GM19324 (cell line): ENCODE data around the gene NOSIP.
"Not testable (repeated sequence)": the region's sequence is repeated elsewhere in the genome, so short reads cannot be mapped to it uniquely, and the experiment has no call there.

ENCODE experiments used
- ATAC-seq: cut with Tn5 transposase; IDR thresholded peaks from one replicate; pipeline ENCODE4 v1.9.1; 2021; ENCODE audit warnings: mild to moderate bottlenecking, moderate library complexity; ENCODE audit not compliant: unreplicated experiment, low FRiP score

Gene NOSIP

GRCh38 chr19:49580264-49581006, at the start of gene NOSIP:
Gene NOSIP (minus strand): TSS chr19:49580556. CDS start chr19:49560691, 19,865 bp downstream.
- peak; percentile 89 for ATAC-seq

GRCh38 chr19:49629659-49630058, 49.3 kb upstream of the NOSIP start:
- ATAC-seq, result no peak

- ATAC-seq, result no peak
Measured at GRCh38 chr19:49626226-49626625, 45.9 kb upstream of the NOSIP start.

GRCh38 chr19:49624967-49625910, 44.9 kb upstream of the NOSIP start:
- no peak for ATAC-seq

GRCh38 chr19:49617860-49618259, 37.5 kb upstream of the NOSIP start:
- ATAC-seq, result not testable (repeated sequence)

- no peak for ATAC-seq
Measured at GRCh38 chr19:49616945-49617344, 36.6 kb upstream of the NOSIP start.

- ATAC-seq, result no peak
Measured at GRCh38 chr19:49616532-49616931, 36.2 kb upstream of the NOSIP start.

- no peak for ATAC-seq
Measured at GRCh38 chr19:49615861-49616260, 35.5 kb upstream of the NOSIP start.

- no peak for ATAC-seq
Measured at GRCh38 chr19:49614096-49614833, 33.9 kb upstream of the NOSIP start.

GRCh38 chr19:49613374-49613773, 33.0 kb upstream of the NOSIP start:
- ATAC-seq, result no peak

- no peak for ATAC-seq
Measured at GRCh38 chr19:49609499-49610092, 29.2 kb upstream of the NOSIP start.

GRCh38 chr19:49605605-49606004, 25.2 kb upstream of the NOSIP start:
- ATAC-seq, result no peak

- ATAC-seq, result no peak
Measured at GRCh38 chr19:49602806-49603205, 22.4 kb upstream of the NOSIP start.

GRCh38 chr19:49601482-49602038, 21.2 kb upstream of the NOSIP start:
- ATAC-seq, result no peak

GRCh38 chr19:49599378-49600295, 19.3 kb upstream of the NOSIP start:
- no peak for ATAC-seq

- ATAC-seq, result no peak
Measured at GRCh38 chr19:49597703-49597974, 17.3 kb upstream of the NOSIP start.

GRCh38 chr19:49596954-49597702, 16.8 kb upstream of the NOSIP start:
- ATAC-seq, result no peak

- no peak for ATAC-seq
Measured at GRCh38 chr19:49596407-49596806, 16.1 kb upstream of the NOSIP start.
